Bone marrow (tissue), 2 donors: Measurements from ENCODE around the gene RASSF5.

Experiments used
- DNase-seq, 2 donors: peaks; one replicate each; lab custom pipeline; 2025; lab: John Stamatoyannopoulos, UW

Gene RASSF5

GRCh38 chr1:206497774-206498173 is 9.6 kb upstream of the RASSF5 start:
- DNase-seq, result no peak

GRCh38 chr1:206498685-206499084 is 8.6 kb upstream of the RASSF5 start:
- no peak for DNase-seq

- DNase-seq, result no peak
These were observed 7.3 kb upstream of the RASSF5 start for GRCh38 chr1:206500046-206500445.

- no peak for DNase-seq
These were observed 5.5 kb upstream of the RASSF5 start for GRCh38 chr1:206501881-206502280.

GRCh38 chr1:206502403-206502802 is 4.9 kb upstream of the RASSF5 start:
- DNase-seq, result no peak

GRCh38 chr1:206502812-206503211 is 4.5 kb upstream of the RASSF5 start:
- no peak for DNase-seq

- DNase-seq, result peak; percentile 41 to 66
These were observed 3.6 kb upstream of the RASSF5 start for GRCh38 chr1:206503591-206504362.

- DNase-seq, result no peak
These were observed 3.0 kb upstream of the RASSF5 start for GRCh38 chr1:206504363-206504713.

GRCh38 chr1:206505702-206506355 is 1.5 kb upstream of the RASSF5 start:
- DNase-seq, result no peak

GRCh38 chr1:206506405-206507283 is 687 bp upstream of the RASSF5 start:
- DNase-seq, result no peak

- DNase-seq, result peak in 1 of 2 donors; percentile 27
These were observed 979 bp downstream of the RASSF5 start for GRCh38 chr1:206508130-206508889.

- no peak for DNase-seq
These were observed 1.6 kb downstream of the RASSF5 start for GRCh38 chr1:206508956-206509355.

- DNase-seq, result no peak
These were observed 2.4 kb downstream of the RASSF5 start for GRCh38 chr1:206509612-206510257.

- no peak for DNase-seq
These were observed 3.0 kb downstream of the RASSF5 start for GRCh38 chr1:206510371-206510770.

GRCh38 chr1:206511362-206512057 is 4.2 kb downstream of the RASSF5 start:
- DNase-seq, result no peak

GRCh38 chr1:206512058-206512850 is 4.9 kb downstream of the RASSF5 start:
- DNase-seq, result no peak

- DNase-seq, result no peak
These were observed 5.5 kb downstream of the RASSF5 start for GRCh38 chr1:206512851-206513180.

GRCh38 chr1:206513312-206514111 is 6.2 kb downstream of the RASSF5 start:
- no peak for DNase-seq

GRCh38 chr1:206514813-206515387 is 7.6 kb downstream of the RASSF5 start:
- DNase-seq, result no peak
